Skeletal muscle satellite cell (primary cell): ENCODE data around the gene COL15A1.

Experiments
- H3K27me3 ChIP-seq: 2 replicates; pipeline ENCODE4 v1.7.0; 2013; ENCODE audit warnings: low read length; ENCODE audit not compliant: control insufficient read depth, insufficient read depth
- H3K36me3 ChIP-seq: 2 replicates; pipeline ENCODE4 v1.7.0; 2013; ENCODE audit warnings: mild to moderate bottlenecking, control low read depth, low read length; ENCODE audit not compliant: insufficient read depth
- H3K4me1 ChIP-seq: 2 replicates; pipeline ENCODE4 v1.7.0; 2013; ENCODE audit warnings: low read length; ENCODE audit not compliant: control insufficient read depth, insufficient read depth
- H3K4me2 ChIP-seq: 2 replicates; pipeline ENCODE4 v1.7.0; 2013; ENCODE audit warnings: mild to moderate bottlenecking, low read length
- H3K4me3 ChIP-seq: 2 replicates; pipeline ENCODE4 v1.7.0; 2013; ENCODE audit warnings: low read length
- H3K9ac ChIP-seq: 2 replicates; pipeline ENCODE4 v1.7.0; 2013; ENCODE audit warnings: mild to moderate bottlenecking, low read depth, low read length, moderate library complexity
- H3K9me3 ChIP-seq: replicated peaks from 2 replicates; pipeline ENCODE4 v1.7.0; 2013; ENCODE audit warnings: mild to moderate bottlenecking, control low read depth, low read length

The COL15A1 gene

GRCh38 chr9:98917746-98918487, 25.8 kb upstream of the COL15A1 start:
- H3K4me2 ChIP-seq = no peak overlapping the region
- no peaks in the 10 kb centered on the region for H3K9me3 ChIP-seq
- H3K9ac ChIP-seq = no peak overlapping the region
- peaks cover 5% of the 10 kb centered on the region for H3K4me1 ChIP-seq
- no peak overlapping the region for H3K4me3 ChIP-seq
- peaks cover 27% of the 10 kb centered on the region for H3K27me3 ChIP-seq
- H3K36me3 ChIP-seq = no peaks in the 10 kb centered on the region

GRCh38 chr9:98921732-98922131, 22.0 kb upstream of the COL15A1 start:
- H3K27me3 ChIP-seq = peaks cover 47% of the 10 kb centered on the region
- no peak overlapping the region for H3K4me2 ChIP-seq
- no peaks in the 10 kb centered on the region for H3K36me3 ChIP-seq
- H3K4me3 ChIP-seq = no peak overlapping the region
- no peaks in the 10 kb centered on the region for H3K9me3 ChIP-seq
- H3K4me1 ChIP-seq = peaks cover 7% of the 10 kb centered on the region
- H3K9ac ChIP-seq = no peak overlapping the region

DNA sequence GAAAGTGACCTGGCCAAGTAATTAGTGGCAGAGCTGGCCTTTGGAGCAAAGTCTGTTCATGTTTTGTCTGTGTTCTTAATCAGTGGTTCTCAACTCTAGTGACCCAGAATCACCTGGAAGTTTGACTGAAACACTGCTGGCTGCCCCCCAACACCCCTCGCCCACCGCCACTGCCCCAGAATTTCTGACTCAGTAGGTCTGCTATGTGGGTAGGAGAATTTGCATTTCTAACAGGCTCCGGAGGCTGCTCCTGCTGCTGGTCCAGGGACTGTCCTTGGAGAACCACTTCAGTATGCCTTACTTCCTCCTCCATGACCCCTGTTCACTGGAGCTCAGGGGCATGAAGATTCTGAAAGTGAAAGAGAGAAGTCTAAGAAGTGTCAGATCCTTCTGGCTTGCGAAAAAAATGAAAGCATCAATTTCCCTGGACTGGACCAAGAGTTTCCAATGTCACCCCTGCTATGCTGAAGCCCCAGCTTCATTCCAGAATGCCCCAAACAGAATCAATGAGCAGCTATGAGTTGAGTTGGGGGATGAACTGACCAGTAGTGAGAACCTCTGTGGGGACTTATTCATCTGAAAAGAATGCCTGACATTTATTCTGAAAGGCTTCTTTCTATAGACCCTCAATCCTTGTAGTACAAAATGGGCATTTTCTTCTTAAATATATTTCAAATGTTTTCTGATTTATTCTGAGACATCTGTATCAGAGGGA, 20.8 kb upstream of the COL15A1 start:
- Histone ChIP-seq H3K27me3 (peaks cover 53% of the 10 kb centered on the region), H3K36me3 (no peaks in the 10 kb centered on the region), H3K4me3 (no peak overlapping the region), H3K9me3 (no peaks in the 10 kb centered on the region), H3K4me1 (peaks cover 7% of the 10 kb centered on the region), H3K9ac (no peak overlapping the region), H3K4me2 (no peak overlapping the region)

- peaks cover 60% of the 10 kb centered on the region for H3K27me3 ChIP-seq
- H3K4me3 ChIP-seq = no peak overlapping the region
- H3K4me2 ChIP-seq = no peak overlapping the region
- no peaks in the 10 kb centered on the region for H3K9me3 ChIP-seq
- no peaks in the 10 kb centered on the region for H3K36me3 ChIP-seq
- H3K9ac ChIP-seq = no peak overlapping the region
- H3K4me1 ChIP-seq = peaks cover 7% of the 10 kb centered on the region
These were observed 20.1 kb upstream of the COL15A1 start for GRCh38 chr9:98923451-98924123.

DNA sequence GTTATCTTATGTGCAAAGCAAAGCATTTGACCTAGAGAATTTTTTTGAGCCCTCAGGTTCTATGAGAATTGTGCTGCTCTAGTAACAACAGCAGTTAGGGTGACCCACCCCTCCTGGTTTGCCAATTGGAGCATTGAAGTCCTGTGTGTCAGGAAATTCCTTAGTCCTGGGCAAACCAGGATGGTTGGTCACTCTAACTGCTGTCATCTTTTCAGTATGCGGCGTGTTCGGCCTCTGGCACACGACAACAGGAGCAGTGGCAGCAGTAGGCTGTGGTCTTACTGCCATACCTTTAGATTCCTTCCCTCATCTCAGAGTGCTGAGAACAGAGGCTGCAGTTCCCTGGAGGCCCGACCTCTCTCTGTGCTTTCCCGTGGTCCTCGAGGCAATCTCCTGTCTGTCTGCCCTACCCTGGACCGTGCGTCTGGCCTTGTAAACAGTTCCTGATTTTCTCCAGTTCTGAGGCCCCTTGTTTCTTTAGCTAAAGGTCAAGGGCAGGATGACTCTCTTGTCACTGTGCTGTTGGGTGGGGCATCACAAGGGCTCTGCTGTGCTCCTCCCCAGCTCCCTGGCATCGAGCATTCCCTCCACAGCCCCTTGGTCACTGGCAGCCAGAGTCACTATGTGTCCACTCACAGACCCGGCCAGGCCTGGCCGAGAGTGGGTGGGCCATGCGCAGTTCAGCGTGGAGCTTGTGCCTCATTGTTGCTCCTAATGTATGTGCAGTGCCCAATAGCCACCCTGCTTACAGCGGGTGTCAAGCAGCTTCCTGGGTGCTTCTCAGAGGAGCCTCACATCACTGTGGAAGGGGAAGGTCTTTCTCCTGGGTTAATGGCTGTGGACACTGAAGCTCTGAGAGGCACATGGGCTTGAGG, 18.5 kb upstream of the COL15A1 start:
- Histone ChIP-seq H3K36me3 (no peaks in the 10 kb centered on the region), H3K4me2 (no peak overlapping the region), H3K27me3 (peaks cover 59% of the 10 kb centered on the region), H3K9me3 (no peaks in the 10 kb centered on the region), H3K4me1 (peaks cover 13% of the 10 kb centered on the region), H3K9ac (no peak overlapping the region), H3K4me3 (no peak overlapping the region)

DNA sequence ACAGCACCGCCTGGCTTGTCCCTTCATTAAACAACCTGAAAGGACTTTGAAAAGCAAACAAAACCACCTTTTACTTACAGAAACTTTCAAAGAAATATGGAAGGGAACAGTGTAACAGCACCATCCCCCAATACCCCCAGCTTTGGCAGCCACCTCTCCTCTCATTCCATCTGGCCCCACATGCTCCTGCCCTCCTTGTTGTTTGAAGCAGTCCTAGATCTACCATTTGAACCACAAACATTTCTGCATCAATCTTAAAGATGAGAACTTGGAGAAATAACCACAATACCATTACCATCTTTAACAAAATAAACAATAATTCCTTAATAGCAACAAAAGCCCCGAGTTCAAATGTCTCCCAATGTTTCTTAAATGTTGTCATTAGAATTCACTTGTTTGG, 17.8 kb upstream of the COL15A1 start:
- H3K4me2 ChIP-seq = no peak overlapping the region
- peaks cover 62% of the 10 kb centered on the region for H3K27me3 ChIP-seq
- no peaks in the 10 kb centered on the region for H3K36me3 ChIP-seq
- no peak overlapping the region for H3K9ac ChIP-seq
- H3K4me1 ChIP-seq = peaks cover 13% of the 10 kb centered on the region
- no peak overlapping the region for H3K4me3 ChIP-seq
- no peaks in the 10 kb centered on the region for H3K9me3 ChIP-seq

GRCh38 chr9:98927724-98928123, 16.0 kb upstream of the COL15A1 start:
- no peaks in the 10 kb centered on the region for H3K9me3 ChIP-seq
- no peak overlapping the region for H3K9ac ChIP-seq
- peaks cover 76% of the 10 kb centered on the region for H3K27me3 ChIP-seq
- no peak overlapping the region for H3K4me3 ChIP-seq
- H3K4me1 ChIP-seq = peaks cover 10% of the 10 kb centered on the region
- no peaks in the 10 kb centered on the region for H3K36me3 ChIP-seq
- H3K4me2 ChIP-seq = no peak overlapping the region

DNA sequence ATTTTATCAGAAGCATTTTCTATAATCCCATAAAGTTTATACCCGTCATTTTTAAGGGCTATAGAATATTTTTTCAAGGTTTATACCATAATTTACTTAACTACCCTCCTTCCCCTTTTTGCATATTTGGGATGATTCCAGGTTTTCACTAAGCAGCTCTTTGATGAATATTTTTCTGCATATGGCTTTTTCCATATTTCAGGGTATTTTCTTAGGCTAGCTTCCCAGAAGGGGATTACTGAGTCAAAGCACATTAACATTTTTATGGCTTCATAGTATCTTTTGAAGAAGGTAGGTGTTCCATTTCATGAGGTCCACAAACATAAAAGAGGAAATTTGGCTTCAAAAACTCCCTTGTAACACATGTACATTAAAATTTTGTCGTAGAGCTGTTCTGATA, 14.6 kb upstream of the COL15A1 start:
- Histone ChIP-seq H3K9me3 (no peaks in the 10 kb centered on the region), H3K4me1 (peaks cover 6% of the 10 kb centered on the region), H3K9ac (no peak overlapping the region), H3K4me2 (no peak overlapping the region), H3K4me3 (no peak overlapping the region), H3K27me3 (peaks cover 69% of the 10 kb centered on the region), H3K36me3 (no peaks in the 10 kb centered on the region)

GRCh38 chr9:98929895-98930341, 13.8 kb upstream of the COL15A1 start:
- Histone ChIP-seq H3K4me3 (no peak overlapping the region), H3K4me1 (peaks cover 6% of the 10 kb centered on the region), H3K9ac (no peak overlapping the region)

DNA sequence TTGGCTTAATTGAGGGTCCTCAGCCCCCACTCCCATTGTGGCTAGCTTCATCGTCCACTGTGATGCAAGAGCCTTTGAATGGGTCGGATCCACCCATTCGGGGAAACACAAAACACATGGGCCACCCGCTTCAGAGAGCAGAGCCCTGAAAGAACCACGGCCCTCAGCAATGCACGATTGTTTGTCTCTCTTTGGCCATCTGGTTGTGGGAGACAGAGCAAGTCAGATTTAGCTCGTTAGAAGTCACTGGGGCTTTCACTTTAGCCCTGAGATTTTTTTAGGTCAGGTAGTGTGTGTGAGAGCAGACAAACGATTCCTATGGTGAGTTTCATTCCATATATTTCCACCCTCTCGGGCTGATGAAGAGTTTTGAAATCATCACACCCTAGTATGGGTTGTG, 12.9 kb upstream of the COL15A1 start:
- Histone ChIP-seq H3K9ac (no peak overlapping the region), H3K9me3 (no peaks in the 10 kb centered on the region), H3K4me1 (peaks cover 11% of the 10 kb centered on the region), H3K4me2 (no peak overlapping the region), H3K36me3 (no peaks in the 10 kb centered on the region), H3K27me3 (peaks cover 63% of the 10 kb centered on the region), H3K4me3 (no peak overlapping the region)

More at GRCh38 chr9:98929895-98930341, 13.8 kb upstream of the COL15A1 start:
- Histone ChIP-seq H3K4me2 (no peak overlapping the region), H3K36me3 (no peaks in the 10 kb centered on the region), H3K9me3 (no peaks in the 10 kb centered on the region), H3K27me3 (peaks cover 63% of the 10 kb centered on the region)
